Measurements from ENCODE around the gene PDX1.

PDX1 gene

DNA sequence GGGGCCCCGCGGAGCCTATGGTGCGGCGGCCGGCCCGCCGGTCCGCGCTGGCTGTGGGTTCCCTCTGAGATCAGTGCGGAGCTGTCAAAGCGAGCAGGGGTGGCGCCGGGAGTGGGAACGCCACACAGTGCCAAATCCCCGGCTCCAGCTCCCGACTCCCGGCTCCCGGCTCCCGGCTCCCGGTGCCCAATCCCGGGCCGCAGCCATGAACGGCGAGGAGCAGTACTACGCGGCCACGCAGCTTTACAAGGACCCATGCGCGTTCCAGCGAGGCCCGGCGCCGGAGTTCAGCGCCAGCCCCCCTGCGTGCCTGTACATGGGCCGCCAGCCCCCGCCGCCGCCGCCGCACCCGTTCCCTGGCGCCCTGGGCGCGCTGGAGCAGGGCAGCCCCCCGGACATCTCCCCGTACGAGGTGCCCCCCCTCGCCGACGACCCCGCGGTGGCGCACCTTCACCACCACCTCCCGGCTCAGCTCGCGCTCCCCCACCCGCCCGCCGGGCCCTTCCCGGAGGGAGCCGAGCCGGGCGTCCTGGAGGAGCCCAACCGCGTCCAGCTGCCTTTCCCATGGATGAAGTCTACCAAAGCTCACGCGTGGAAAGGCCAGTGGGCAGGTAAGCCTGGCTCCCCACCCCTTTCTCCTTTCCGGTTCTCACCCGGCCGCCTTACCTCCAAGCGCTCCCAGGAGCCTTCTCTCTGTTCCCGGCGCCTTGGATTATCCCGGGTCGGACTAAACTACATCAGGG lies at the start of gene PDX1:
TSS of gene PDX1 (plus strand) at position 67 of the 743 bp plus-strand sequence. CDS start at position 206, 139 bp downstream.
- H3K27ac Mint-ChIP-seq, result peak within 1 kb of the TSS; percentile 26
- no peak for DNase-seq (ENCODE audit: low spot score)
- peaks cover 5% of the 10 kb centered on the region for H3K4me1 Mint-ChIP-seq (ENCODE audit: low read depth)
- peak within 1 kb of the TSS; percentile 74 for H3K4me3 Mint-ChIP-seq
- peaks cover 4% of the 10 kb centered on the region for H3K36me3 Mint-ChIP-seq (ENCODE audit: low read depth)
- no peaks in the 10 kb centered on the region for H3K9me3 Mint-ChIP-seq
- H3K27me3 Mint-ChIP-seq (ENCODE audit: low read depth), result peaks cover 84% of the 10 kb centered on the region

DNA sequence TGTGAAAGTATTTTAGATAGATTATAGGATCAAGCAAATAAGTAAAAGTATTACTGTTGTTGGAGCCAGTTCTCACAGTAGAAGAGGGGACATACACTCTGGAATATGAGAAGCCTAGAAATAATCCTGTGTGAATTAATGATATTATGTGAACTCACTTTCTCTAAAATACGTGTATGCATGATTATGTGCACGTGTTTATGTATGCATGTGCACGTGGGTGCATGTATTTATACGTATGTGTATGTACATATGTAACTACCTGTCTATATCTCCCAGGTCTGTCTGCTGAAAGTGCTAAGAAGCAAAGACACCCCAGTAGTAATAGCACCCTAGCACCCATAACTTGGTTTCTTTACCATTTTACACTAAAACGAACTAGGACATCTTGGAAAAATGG lies 41.5 kb upstream of the PDX1 start:
- Mint-ChIP-seq H3K27me3 (ENCODE audit: low read depth) (peaks cover 30% of the 10 kb centered on the region), H3K9me3 (no peaks in the 10 kb centered on the region), H3K27ac (no peak overlapping the region), H3K4me3 (no peak overlapping the region), H3K4me1 (ENCODE audit: low read depth) (no peaks in the 10 kb centered on the region), H3K36me3 (ENCODE audit: low read depth) (no peaks in the 10 kb centered on the region)
- no peak for DNase-seq (ENCODE audit: low spot score)

DNA sequence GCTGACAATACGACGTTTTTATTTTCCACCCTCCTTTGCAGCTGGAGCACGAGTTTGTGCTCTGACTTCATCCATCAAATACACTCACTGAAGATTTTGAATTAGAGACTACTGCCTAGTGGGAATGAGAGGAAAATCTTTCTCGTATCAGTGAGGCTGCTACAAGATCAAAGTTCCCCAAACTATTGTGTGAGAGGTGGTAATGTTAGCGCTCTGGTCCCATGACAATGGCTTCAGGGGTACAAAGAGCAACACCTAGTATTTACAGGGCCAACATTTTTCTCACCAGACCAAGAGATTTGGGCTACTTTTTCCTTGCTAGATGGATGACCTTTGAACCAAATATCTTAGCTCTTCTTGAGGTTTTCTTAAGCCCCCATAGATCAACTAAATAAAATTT lies 30.3 kb upstream of the PDX1 start:
- Mint-ChIP-seq H3K9me3 (no peaks in the 10 kb centered on the region), H3K27me3 (ENCODE audit: low read depth) (peaks cover 23% of the 10 kb centered on the region), H3K36me3 (ENCODE audit: low read depth) (no peaks in the 10 kb centered on the region), H3K4me3 (no peak overlapping the region), H3K4me1 (ENCODE audit: low read depth) (peaks cover 2% of the 10 kb centered on the region), H3K27ac (no peak overlapping the region)
- DNase-seq (ENCODE audit: low spot score), result no peak

DNA sequence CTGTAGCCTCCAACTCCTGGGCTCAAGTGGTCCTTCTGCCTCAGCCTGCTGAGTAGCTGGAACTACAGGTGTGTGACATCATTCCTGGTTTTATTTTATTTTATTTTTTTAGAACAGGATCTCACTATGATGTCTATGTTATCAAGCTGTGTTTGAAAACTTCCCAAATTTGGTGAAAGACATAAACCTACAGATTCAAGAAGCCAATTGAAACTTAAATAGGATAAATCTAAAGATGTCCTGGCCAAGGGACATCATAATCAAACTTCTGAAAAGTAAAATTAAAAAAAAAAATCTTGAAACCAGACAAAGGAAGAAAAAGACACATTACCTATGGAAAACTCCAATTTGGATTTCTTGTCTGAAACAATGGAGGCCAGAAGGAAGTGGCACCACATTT lies 23.1 kb upstream of the PDX1 start:
- no peak overlapping the region for H3K27ac Mint-ChIP-seq
- no peaks in the 10 kb centered on the region for H3K36me3 Mint-ChIP-seq (ENCODE audit: low read depth)
- H3K9me3 Mint-ChIP-seq, result no peaks in the 10 kb centered on the region
- H3K4me3 Mint-ChIP-seq, result no peak overlapping the region
- peaks cover 34% of the 10 kb centered on the region for H3K27me3 Mint-ChIP-seq (ENCODE audit: low read depth)
- no peak for DNase-seq (ENCODE audit: low spot score)
- no peaks in the 10 kb centered on the region for H3K4me1 Mint-ChIP-seq (ENCODE audit: low read depth)

DNA sequence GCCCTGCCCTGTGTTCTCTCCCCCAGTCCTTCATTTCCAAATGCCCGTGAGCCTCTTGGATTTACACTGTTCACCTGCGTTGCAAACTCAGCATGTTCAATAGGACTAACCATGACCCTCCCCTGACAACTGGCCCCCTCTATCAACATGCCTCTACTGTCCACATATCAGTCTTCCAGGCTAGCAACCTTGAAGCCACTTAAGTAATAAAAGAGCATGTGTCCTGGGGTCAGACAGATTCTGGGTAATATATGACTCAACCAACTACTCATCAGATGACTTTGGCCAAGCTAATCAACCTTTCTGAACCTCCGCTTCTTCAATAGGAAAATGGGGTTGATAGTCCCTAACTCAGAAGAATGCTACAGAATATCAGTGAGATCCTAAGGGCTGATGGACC lies 15.1 kb upstream of the PDX1 start:
- no peak overlapping the region for H3K4me3 Mint-ChIP-seq
- H3K27me3 Mint-ChIP-seq (ENCODE audit: low read depth), result peaks cover 23% of the 10 kb centered on the region
- no peaks in the 10 kb centered on the region for H3K4me1 Mint-ChIP-seq (ENCODE audit: low read depth)
- no peak overlapping the region for H3K27ac Mint-ChIP-seq
- no peaks in the 10 kb centered on the region for H3K36me3 Mint-ChIP-seq (ENCODE audit: low read depth)
- DNase-seq (ENCODE audit: low spot score), result no peak
- no peaks in the 10 kb centered on the region for H3K9me3 Mint-ChIP-seq

DNA sequence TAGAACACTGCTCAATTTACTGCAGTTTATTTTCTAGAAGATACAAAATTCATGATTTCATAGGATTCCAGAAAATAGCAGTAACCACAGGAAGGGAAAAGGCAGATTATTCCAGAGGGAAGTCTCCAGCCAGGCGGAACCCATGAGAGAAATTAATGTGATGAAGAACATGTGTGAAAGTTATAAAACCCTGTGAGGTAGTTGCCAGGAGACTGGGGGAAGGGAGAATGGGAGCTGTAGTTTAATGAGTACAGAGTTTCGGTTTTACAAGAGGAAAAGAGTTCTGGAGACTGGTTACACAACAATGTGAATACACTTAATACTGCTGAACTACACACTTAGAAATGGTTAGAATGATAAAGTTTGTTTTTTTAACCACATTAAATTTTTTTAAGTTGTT lies 14.2 kb upstream of the PDX1 start:
- Mint-ChIP-seq H3K27ac (no peak overlapping the region), H3K4me3 (no peak overlapping the region), H3K27me3 (ENCODE audit: low read depth) (peaks cover 27% of the 10 kb centered on the region), H3K4me1 (ENCODE audit: low read depth) (no peaks in the 10 kb centered on the region), H3K9me3 (no peaks in the 10 kb centered on the region), H3K36me3 (ENCODE audit: low read depth) (no peaks in the 10 kb centered on the region)
- DNase-seq (ENCODE audit: low spot score), result no peak

DNA sequence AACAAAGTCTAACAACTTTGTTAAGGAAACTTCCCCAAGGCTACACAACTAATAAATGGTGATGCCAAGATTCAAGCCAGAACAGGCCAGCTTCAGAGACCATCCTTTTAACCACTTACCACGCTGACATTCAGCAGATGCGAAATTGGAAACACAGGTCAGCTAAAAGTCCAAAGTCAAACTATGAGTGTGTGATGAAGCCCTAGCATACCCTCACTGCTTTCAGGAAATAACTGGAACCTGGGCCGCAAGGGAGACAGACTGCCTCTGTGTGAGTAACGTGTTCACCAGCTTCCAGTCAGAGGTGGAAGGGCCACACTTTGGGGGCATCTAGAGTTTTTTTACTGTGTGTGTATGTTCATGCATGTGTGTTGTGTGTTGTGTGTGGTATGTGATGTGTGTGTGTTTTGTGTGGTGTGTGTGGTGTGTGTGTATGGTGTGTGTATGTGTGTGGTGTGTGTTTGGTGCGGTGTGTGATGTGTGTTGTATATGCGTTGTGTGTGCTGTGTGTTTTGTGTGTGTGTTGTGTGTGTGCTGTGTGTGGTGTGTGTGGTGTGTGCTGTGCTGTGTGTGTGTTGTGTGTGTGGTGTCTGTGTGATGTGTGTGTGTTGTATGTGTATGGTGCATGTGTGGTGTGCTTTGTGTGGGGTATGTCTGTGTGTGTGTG lies 12.5 kb upstream of the PDX1 start:
- Mint-ChIP-seq H3K4me1 (ENCODE audit: low read depth) (no peaks in the 10 kb centered on the region), H3K27me3 (ENCODE audit: low read depth) (peaks cover 32% of the 10 kb centered on the region), H3K4me3 (no peak overlapping the region), H3K27ac (no peak overlapping the region), H3K36me3 (ENCODE audit: low read depth) (no peaks in the 10 kb centered on the region), H3K9me3 (no peaks in the 10 kb centered on the region)
- DNase-seq (ENCODE audit: low spot score), result no peak

DNA sequence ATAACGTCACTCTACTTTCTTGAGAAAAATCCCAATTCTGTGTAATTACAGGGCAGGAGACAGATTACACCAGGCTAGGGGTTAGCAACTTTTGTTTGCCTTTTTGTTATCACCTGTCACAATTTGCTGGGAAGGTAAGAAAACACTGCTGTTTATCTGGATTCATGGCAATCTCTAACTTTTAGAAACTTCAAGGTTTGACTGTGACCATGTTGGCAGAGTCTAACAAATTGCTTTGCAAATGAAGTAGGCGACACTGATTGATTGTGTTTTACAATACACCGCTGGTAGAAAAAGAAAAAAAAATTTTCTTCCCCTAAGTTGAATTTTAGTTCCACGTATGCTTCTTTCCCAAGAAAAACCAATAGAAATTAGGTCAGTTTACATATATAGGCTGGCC lies 10.4 kb upstream of the PDX1 start:
- DNase-seq (ENCODE audit: low spot score), result no peak
- Mint-ChIP-seq H3K36me3 (ENCODE audit: low read depth) (no peaks in the 10 kb centered on the region), H3K27me3 (ENCODE audit: low read depth) (peaks cover 35% of the 10 kb centered on the region), H3K27ac (no peak overlapping the region), H3K4me3 (no peak overlapping the region), H3K9me3 (no peaks in the 10 kb centered on the region), H3K4me1 (ENCODE audit: low read depth) (no peaks in the 10 kb centered on the region)

DNA sequence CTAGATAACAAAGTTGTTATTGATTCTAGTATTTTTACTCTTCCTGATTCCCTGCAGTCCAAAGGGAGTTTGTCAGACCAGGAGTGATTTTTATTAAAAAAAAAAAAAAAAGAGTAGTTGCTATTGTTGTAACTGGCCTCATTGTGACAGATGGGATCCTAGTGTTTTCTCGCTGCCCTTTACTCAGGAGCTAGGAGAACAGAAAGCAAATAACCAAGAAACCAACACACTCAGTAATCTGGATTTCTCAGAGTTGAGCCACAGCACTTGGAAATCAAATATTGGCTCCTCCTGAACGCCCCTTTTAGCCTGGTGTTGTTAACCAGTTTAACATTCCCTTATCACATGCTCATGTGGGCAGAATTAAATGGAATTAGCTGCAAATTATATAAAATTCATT lies 8.3 kb upstream of the PDX1 start:
- DNase-seq (ENCODE audit: low spot score), result no peak
- no peaks in the 10 kb centered on the region for H3K36me3 Mint-ChIP-seq (ENCODE audit: low read depth)
- no peak overlapping the region for H3K27ac Mint-ChIP-seq
- H3K27me3 Mint-ChIP-seq (ENCODE audit: low read depth), result peaks cover 50% of the 10 kb centered on the region
- no peaks in the 10 kb centered on the region for H3K4me1 Mint-ChIP-seq (ENCODE audit: low read depth)
- H3K9me3 Mint-ChIP-seq, result no peaks in the 10 kb centered on the region
- H3K4me3 Mint-ChIP-seq, result no peak overlapping the region

DNA sequence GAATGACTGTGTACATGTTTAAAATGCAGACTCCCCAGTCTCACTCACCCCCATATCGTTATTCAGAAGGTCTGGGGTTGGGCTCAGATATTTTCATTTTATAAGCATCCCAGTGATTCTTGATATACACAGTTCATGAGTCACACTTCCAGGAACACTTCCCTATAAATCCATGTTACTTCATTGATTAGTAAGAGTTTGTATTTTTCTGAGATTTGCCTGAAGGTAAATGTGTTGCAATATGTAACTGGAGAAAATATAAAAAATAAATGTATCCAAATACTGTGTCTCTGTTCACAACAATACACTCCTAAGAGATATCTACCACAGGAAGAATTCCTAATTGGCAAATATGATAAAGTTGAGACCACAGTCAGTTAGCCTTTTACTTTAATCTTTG lies 6.6 kb upstream of the PDX1 start:
- H3K4me1 Mint-ChIP-seq (ENCODE audit: low read depth), result peaks cover 3% of the 10 kb centered on the region
- no peak for DNase-seq (ENCODE audit: low spot score)
- H3K9me3 Mint-ChIP-seq, result no peaks in the 10 kb centered on the region
- no peak overlapping the region for H3K27ac Mint-ChIP-seq
- peaks cover 62% of the 10 kb centered on the region for H3K27me3 Mint-ChIP-seq (ENCODE audit: low read depth)
- no peak overlapping the region for H3K4me3 Mint-ChIP-seq
- no peaks in the 10 kb centered on the region for H3K36me3 Mint-ChIP-seq (ENCODE audit: low read depth)

DNA sequence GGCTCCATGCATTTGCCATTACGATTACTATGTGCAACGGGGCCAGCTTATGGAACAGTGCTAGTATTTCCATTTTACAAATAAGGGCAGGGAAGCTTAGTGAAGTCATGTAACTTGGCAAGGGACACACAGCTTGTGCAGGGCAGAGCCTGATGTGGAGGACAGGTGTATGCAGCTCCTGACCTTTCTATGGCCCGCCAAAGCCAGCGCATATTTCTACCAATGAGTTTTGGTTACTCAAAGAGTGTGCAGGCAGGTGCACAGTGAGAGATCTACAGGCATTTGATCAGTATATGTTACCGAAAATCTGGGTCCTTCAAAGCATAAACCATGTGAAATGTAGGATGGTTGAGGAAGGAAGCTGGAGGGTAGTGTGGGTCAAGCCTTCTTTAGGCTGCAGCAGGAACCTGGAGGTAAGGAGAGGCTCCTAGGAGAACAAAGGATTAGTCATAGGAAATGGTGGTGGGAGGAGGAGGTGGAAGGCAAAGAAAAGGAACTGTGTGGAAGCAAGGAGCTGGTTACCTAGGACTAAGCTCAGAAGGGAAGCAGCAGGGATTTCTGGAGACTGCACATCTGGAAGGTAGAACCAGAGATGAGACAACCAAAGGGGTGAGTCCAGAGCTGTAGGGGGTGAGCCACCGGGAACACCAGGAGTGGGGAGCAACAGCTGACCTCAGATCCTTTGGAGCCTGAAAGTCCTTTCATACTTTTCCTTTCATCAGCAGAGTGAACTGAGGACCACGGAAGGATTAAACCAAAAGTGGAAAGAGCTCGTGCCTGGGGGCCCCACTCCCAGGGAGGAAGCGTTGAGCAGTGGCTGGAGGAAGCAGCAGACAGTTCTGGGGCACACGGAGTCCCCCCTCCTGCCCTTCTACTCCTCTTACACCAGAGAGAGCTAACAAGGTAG lies 4.2 kb upstream of the PDX1 start:
- Mint-ChIP-seq H3K9me3 (no peaks in the 10 kb centered on the region), H3K4me3 (no peak overlapping the region)

DNA sequence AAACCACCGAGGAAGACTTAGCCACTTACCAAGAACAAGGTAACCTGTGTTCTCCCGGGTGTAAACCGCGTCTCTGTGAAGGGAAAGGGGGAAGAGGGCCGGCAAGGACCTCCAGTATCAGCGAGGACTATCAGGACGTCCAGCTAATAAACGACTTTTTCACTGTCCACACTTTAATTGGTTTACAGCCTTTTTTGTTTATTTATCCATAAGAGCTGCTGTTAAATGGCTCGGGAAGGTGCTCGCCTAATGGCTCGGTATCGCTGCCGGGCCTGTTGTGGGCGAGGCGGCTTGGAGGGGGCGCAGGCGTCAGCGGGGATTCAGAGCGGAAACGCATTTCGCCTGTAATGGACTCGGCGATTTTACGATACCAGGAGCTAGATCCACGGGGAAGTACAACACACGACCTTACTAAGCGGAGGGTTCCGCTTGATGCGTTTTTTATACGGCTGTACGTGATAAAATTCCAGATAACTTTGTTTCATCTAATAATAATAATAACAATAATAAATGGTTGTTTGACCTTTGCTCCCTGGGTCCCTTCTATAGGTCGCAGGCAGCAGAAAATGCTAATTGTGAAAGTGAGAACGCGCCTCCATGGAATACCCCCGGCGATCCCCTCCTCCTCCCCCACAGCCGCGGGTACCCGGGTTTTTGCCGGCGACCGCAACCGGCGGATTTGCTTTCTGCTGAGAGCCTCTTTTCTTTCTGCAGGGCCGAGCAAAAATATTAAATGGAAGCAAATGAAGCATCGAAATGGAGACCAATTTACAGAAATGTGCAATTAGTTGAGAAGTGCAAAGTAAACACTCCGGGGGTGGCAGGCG lies 2.5 kb upstream of the PDX1 start:
- H3K9me3 Mint-ChIP-seq, result no peaks in the 10 kb centered on the region
- no peak overlapping the region for H3K4me3 Mint-ChIP-seq
- H3K27ac Mint-ChIP-seq, result peak overlapping the region; percentile 81
- DNase-seq (ENCODE audit: low spot score), result no peak
- peaks cover 4% of the 10 kb centered on the region for H3K36me3 Mint-ChIP-seq (ENCODE audit: low read depth)
- H3K4me1 Mint-ChIP-seq (ENCODE audit: low read depth), result peaks cover 5% of the 10 kb centered on the region
- peaks cover 64% of the 10 kb centered on the region for H3K27me3 Mint-ChIP-seq (ENCODE audit: low read depth)

More for the DNA sequence above, 4.2 kb upstream of the PDX1 start:
- no peak for DNase-seq (ENCODE audit: low spot score)
- peaks cover 4% of the 10 kb centered on the region for H3K4me1 Mint-ChIP-seq (ENCODE audit: low read depth)
- H3K27me3 Mint-ChIP-seq (ENCODE audit: low read depth), result peaks cover 65% of the 10 kb centered on the region
- no peak overlapping the region for H3K27ac Mint-ChIP-seq
- peaks cover 2% of the 10 kb centered on the region for H3K36me3 Mint-ChIP-seq (ENCODE audit: low read depth)

DNA sequence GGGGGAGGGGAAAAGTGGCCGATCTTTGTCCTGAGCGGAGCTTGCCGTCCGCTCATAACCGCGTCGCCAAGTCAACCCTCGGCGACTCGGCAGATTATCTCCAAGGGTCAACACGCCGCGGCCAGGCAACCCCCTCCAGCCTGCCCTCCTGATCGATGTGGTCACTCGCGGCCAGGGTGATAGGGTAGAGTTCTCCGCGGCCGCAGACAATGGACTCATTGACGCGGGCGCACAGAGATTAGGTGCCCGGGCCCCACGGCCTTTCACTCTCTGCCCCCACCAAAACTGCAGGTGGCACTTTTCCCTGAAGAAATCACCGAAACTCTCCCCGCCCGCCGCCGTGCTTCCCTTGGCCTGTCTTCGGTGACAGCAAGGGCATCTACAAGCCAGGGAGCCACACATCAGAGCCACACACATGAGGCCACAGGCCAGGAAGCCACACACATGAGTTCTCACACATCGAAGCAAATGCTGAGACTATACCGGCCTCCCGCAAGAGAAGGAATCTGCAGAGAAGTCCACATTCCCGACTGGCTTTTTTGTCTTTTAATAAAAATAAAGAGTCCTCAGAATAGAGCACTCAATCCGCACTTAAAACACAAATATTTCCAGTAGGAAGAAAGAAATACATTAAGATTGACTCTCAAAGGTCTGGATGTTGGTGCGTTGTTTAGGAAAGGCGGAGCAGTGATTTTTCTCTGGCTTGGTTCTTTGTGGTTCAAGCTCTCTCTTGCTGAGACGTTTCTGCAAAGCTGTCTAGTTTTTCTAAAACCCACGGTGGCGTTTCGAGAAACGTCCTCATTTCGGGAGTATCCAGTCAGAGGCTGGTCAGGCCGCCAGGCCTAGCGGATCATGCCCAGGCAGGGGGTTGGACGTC lies 1.5 kb upstream of the PDX1 start:
- DNase-seq (ENCODE audit: low spot score), result no peak
- no peak overlapping the region for H3K4me3 Mint-ChIP-seq
- H3K9me3 Mint-ChIP-seq, result no peaks in the 10 kb centered on the region
- H3K4me1 Mint-ChIP-seq (ENCODE audit: low read depth), result peaks cover 5% of the 10 kb centered on the region
- H3K27me3 Mint-ChIP-seq (ENCODE audit: low read depth), result peaks cover 74% of the 10 kb centered on the region
- H3K36me3 Mint-ChIP-seq (ENCODE audit: low read depth), result peaks cover 4% of the 10 kb centered on the region
- H3K27ac Mint-ChIP-seq, result peak overlapping the region; percentile 45

All from T-helper 2 cell treated with Interferon-gamma antibody and Interleukin-4, amounts not matched to agents 5 μg/mL and 100 μg/mL, for 36 hours (primary cell).